Measurements from ENCODE around the gene FARSB. TPM values are rescaled to one million over a fixed set of nuclear protein-coding genes. Genes with fewer than 3 reads are reported as not detected.

The FARSB gene
- total RNA-seq, 2 donors from 2014 or later = 23.2 to 48.6 TPM

DNA sequence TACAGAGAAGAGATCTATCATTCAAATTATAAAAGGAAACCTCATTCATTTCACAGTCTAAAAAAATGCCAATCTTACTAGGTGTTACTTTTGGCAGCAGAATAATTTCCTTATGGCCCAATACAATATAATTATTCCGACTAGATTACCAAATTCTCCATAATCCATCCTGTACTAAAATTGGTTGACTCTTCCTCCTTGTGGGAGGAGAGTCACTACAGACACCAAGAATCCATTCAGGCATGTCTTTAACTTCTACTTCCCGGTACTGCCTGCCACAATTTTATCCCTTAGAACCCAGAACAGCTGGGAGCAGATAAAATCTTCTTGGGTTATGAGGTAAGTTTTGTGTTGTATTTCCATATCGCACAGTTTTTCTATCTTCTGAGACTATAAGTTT lies 9.9 kb downstream of the FARSB start:
- no peak overlapping the region for H3K27ac Mint-ChIP-seq
- H3K9me3 Mint-ChIP-seq = no peaks in the 10 kb centered on the region
- H3K4me3 Mint-ChIP-seq = no peak overlapping the region
- peaks cover 24% of the 10 kb centered on the region for H3K4me1 Mint-ChIP-seq
- H3K36me3 Mint-ChIP-seq (ENCODE audit: low read depth) = peaks cover 93% of the 10 kb centered on the region
- no peaks in the 10 kb centered on the region for H3K27me3 Mint-ChIP-seq
- no peak for ATAC-seq (replicated peaks)

DNA sequence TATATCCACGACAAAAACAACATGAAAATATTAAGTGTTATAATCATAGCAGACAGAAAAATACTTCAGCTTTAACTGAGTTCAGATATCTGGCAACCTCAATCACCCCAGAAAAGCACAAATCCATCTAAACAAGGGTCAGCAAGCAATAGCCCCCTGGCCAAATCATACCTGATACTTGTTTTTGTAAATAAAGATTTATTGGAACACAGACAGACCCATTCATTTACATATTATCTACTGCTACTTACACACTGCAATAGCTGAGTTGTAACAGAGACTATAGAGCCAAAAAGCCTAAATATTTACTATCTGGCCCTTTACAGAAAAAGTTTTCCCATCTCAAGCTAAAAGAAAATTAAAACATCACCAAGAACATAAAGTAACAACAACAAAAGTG lies 12.8 kb downstream of the FARSB start:
- peaks cover 99% of the 10 kb centered on the region for H3K36me3 Mint-ChIP-seq (ENCODE audit: low read depth)
- no peak for ATAC-seq (replicated peaks)
- no peaks in the 10 kb centered on the region for H3K27me3 Mint-ChIP-seq
- peaks cover 14% of the 10 kb centered on the region for H3K4me1 Mint-ChIP-seq
- H3K27ac Mint-ChIP-seq = no peak overlapping the region
- no peaks in the 10 kb centered on the region for H3K9me3 Mint-ChIP-seq
- no peak overlapping the region for H3K4me3 Mint-ChIP-seq

DNA sequence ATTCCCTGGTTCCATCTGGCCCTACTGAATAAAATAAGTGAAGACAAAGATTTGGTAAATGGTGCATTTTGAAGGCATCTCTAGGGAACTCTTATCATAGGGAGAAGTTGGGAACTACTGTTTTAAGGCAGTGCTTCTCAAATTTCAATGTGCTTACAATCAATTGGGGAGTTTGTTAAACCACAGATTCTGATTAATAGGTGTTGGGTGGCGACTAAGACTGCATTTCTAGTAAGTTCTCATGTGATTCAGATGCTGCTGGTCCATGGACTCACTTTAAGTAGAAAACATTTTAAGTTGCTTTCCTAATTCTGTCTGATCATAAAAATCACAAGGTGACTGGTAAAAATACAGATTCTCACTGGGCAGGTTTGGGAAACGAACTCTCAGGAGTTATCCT lies 14.6 kb downstream of the FARSB start:
- Mint-ChIP-seq H3K27ac (no peak overlapping the region), H3K4me3 (no peak overlapping the region), H3K9me3 (no peaks in the 10 kb centered on the region), H3K27me3 (no peaks in the 10 kb centered on the region), H3K36me3 (ENCODE audit: low read depth) (peaks cover 99% of the 10 kb centered on the region), H3K4me1 (peaks cover 25% of the 10 kb centered on the region)
- ATAC-seq (replicated peaks) = no peak

GRCh38 chr2:222637067-222637466 lies 18.8 kb downstream of the FARSB start:
- Mint-ChIP-seq H3K4me3 (no peak overlapping the region), H3K9me3 (no peaks in the 10 kb centered on the region), H3K4me1 (peaks cover 15% of the 10 kb centered on the region), H3K27me3 (no peaks in the 10 kb centered on the region), H3K36me3 (ENCODE audit: low read depth) (peaks cover 99% of the 10 kb centered on the region), H3K27ac (no peak overlapping the region)
- no peak for ATAC-seq (replicated peaks)

DNA sequence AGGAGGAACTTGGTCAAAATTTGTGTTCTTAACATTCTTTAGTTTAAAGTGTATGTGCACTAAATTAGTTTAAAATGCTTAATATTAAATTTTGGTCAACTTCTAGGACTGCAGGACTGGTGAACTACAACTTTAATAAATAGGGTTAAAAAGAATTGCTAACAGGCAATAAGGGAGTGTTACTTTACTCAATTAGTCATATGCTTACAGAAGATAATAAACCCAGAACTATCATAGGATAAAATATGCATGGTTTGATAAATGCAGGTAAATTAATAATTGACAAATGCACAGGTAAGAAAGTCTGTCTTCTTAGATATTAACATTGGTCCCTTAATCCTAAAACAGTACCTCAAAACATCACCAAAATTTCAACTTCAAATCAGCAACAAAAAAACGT lies 20.6 kb downstream of the FARSB start:
- Mint-ChIP-seq H3K36me3 (ENCODE audit: low read depth) (peaks cover 100% of the 10 kb centered on the region), H3K4me3 (no peak overlapping the region), H3K4me1 (peaks cover 11% of the 10 kb centered on the region), H3K9me3 (no peaks in the 10 kb centered on the region), H3K27ac (no peak overlapping the region), H3K27me3 (no peaks in the 10 kb centered on the region)
- no peak for ATAC-seq (replicated peaks)

- no peaks in the 10 kb centered on the region for H3K9me3 Mint-ChIP-seq
- ATAC-seq (replicated peaks) = no peak
- peaks cover 98% of the 10 kb centered on the region for H3K36me3 Mint-ChIP-seq (ENCODE audit: low read depth)
- no peaks in the 10 kb centered on the region for H3K4me1 Mint-ChIP-seq
- no peak overlapping the region for H3K4me3 Mint-ChIP-seq
- H3K27me3 Mint-ChIP-seq = no peaks in the 10 kb centered on the region
- no peak overlapping the region for H3K27ac Mint-ChIP-seq
Measured at GRCh38 chr2:222627764-222628163, 28.1 kb downstream of the FARSB start.

GRCh38 chr2:222623756-222624309 lies 32.1 kb downstream of the FARSB start:
- H3K4me1 Mint-ChIP-seq = no peaks in the 10 kb centered on the region
- peaks cover 98% of the 10 kb centered on the region for H3K36me3 Mint-ChIP-seq (ENCODE audit: low read depth)
- no peak for ATAC-seq (replicated peaks)
- H3K4me3 Mint-ChIP-seq = no peak overlapping the region
- no peaks in the 10 kb centered on the region for H3K27me3 Mint-ChIP-seq
- H3K27ac Mint-ChIP-seq = no peak overlapping the region
- H3K9me3 Mint-ChIP-seq = no peaks in the 10 kb centered on the region

- no peak for ATAC-seq (replicated peaks)
- Mint-ChIP-seq H3K4me1 (no peaks in the 10 kb centered on the region), H3K27ac (no peak overlapping the region), H3K4me3 (no peak overlapping the region), H3K9me3 (no peaks in the 10 kb centered on the region), H3K36me3 (ENCODE audit: low read depth) (peaks cover 97% of the 10 kb centered on the region), H3K27me3 (no peaks in the 10 kb centered on the region)
Measured at GRCh38 chr2:222622910-222623309, 33.0 kb downstream of the FARSB start.

GRCh38 chr2:222621893-222622292 lies 34.0 kb downstream of the FARSB start:
- H3K27ac Mint-ChIP-seq = no peak overlapping the region
- no peak overlapping the region for H3K4me3 Mint-ChIP-seq
- no peaks in the 10 kb centered on the region for H3K27me3 Mint-ChIP-seq
- H3K36me3 Mint-ChIP-seq (ENCODE audit: low read depth) = peaks cover 95% of the 10 kb centered on the region
- H3K9me3 Mint-ChIP-seq = no peaks in the 10 kb centered on the region
- ATAC-seq (replicated peaks) = no peak
- H3K4me1 Mint-ChIP-seq = no peaks in the 10 kb centered on the region

GRCh38 chr2:222615320-222615719 lies 40.6 kb downstream of the FARSB start:
- Mint-ChIP-seq H3K36me3 (ENCODE audit: low read depth) (peaks cover 87% of the 10 kb centered on the region), H3K4me3 (no peak overlapping the region), H3K9me3 (no peaks in the 10 kb centered on the region), H3K27me3 (no peaks in the 10 kb centered on the region), H3K4me1 (no peaks in the 10 kb centered on the region), H3K27ac (no peak overlapping the region)
- ATAC-seq (replicated peaks) = no peak

GRCh38 chr2:222613715-222614331 lies 42.1 kb downstream of the FARSB start:
- peaks cover 85% of the 10 kb centered on the region for H3K36me3 Mint-ChIP-seq (ENCODE audit: low read depth)
- H3K9me3 Mint-ChIP-seq = no peaks in the 10 kb centered on the region
- no peaks in the 10 kb centered on the region for H3K27me3 Mint-ChIP-seq
- H3K4me3 Mint-ChIP-seq = no peak overlapping the region
- H3K27ac Mint-ChIP-seq = no peak overlapping the region
- ATAC-seq (replicated peaks) = peak; percentile 42
- no peaks in the 10 kb centered on the region for H3K4me1 Mint-ChIP-seq

DNA sequence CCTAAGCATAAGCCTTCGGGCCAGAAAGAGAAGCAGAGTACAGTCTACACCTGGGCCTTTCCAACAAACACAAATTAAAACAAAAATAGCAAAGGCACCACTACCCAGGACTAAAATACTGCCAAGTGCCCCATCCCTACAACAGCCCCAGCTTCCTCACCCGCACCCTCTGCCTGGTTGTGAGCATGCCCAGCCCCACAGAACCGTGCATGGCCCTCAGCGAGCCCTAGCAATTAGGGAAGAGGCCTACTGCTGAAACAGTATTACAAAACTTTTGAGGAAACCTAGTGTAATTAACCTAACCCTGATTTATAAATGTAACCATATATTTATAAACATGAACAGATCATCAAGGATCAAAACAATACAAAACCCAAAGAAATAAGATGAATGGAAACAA lies 44.2 kb downstream of the FARSB start:
- Mint-ChIP-seq H3K4me1 (no peaks in the 10 kb centered on the region), H3K9me3 (no peaks in the 10 kb centered on the region), H3K27me3 (no peaks in the 10 kb centered on the region), H3K4me3 (no peak overlapping the region), H3K27ac (no peak overlapping the region), H3K36me3 (ENCODE audit: low read depth) (peaks cover 90% of the 10 kb centered on the region)
- no peak for ATAC-seq (replicated peaks)

DNA sequence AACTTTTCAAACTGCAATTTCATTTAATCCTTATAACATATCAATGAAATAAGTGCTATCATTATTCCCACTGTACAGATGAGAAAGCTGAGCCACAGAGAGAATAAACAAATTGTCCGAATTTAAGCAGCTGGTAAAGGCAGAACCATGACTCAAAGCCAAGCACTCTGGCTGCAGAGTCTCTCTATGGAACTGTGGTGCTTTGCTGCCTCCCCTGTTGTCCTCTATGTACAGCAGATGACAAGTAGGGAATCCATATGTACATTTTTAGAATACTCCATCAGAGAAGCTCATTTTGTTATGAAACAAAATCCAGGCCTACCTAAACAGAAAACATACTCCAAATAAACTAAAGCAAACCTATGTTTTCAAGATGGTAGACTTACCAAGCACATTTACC lies 45.1 kb downstream of the FARSB start:
- no peaks in the 10 kb centered on the region for H3K9me3 Mint-ChIP-seq
- no peak overlapping the region for H3K4me3 Mint-ChIP-seq
- H3K36me3 Mint-ChIP-seq (ENCODE audit: low read depth) = peaks cover 90% of the 10 kb centered on the region
- H3K27me3 Mint-ChIP-seq = no peaks in the 10 kb centered on the region
- no peak for ATAC-seq (replicated peaks)
- H3K4me1 Mint-ChIP-seq = no peaks in the 10 kb centered on the region
- no peak overlapping the region for H3K27ac Mint-ChIP-seq

DNA sequence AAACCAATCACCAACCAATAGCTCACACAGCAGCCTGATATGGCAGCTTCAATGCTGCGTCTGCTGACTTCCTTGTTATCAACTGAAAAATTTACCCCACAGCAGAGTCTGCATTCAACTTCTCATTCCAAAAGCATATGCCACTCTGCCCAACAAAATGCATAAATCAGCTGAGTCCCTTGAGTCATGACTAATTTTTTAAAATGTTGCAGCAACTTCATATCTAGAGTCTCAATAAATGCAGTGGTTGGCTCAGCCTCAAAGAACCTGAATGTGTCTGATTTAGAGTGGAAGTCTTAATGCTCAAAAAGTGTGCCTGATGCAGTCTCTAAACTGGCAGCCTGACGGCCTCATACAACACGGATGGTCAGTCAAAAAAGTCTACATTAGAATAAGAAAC lies 46.5 kb downstream of the FARSB start:
- no peaks in the 10 kb centered on the region for H3K9me3 Mint-ChIP-seq
- ATAC-seq (replicated peaks) = no peak
- H3K4me1 Mint-ChIP-seq = no peaks in the 10 kb centered on the region
- no peak overlapping the region for H3K4me3 Mint-ChIP-seq
- peaks cover 91% of the 10 kb centered on the region for H3K36me3 Mint-ChIP-seq (ENCODE audit: low read depth)
- H3K27me3 Mint-ChIP-seq = no peaks in the 10 kb centered on the region
- no peak overlapping the region for H3K27ac Mint-ChIP-seq

GRCh38 chr2:222608081-222608480 lies 47.8 kb downstream of the FARSB start:
- Mint-ChIP-seq H3K4me3 (no peak overlapping the region), H3K27me3 (no peaks in the 10 kb centered on the region), H3K4me1 (no peaks in the 10 kb centered on the region), H3K36me3 (ENCODE audit: low read depth) (peaks cover 90% of the 10 kb centered on the region), H3K27ac (no peak overlapping the region), H3K9me3 (no peaks in the 10 kb centered on the region)
- no peak for ATAC-seq (replicated peaks)

GRCh38 chr2:222606306-222606705 lies 49.6 kb downstream of the FARSB start:
- Mint-ChIP-seq H3K36me3 (ENCODE audit: low read depth) (peaks cover 81% of the 10 kb centered on the region), H3K27me3 (no peaks in the 10 kb centered on the region), H3K4me3 (no peak overlapping the region), H3K4me1 (no peaks in the 10 kb centered on the region), H3K27ac (no peak overlapping the region), H3K9me3 (no peaks in the 10 kb centered on the region)
- ATAC-seq (replicated peaks) = no peak

Data from activated T-helper 17 cell treated with anti-CD3 and anti-CD28 coated beads, Interleukin-2, amount 50 U/mL, for 72 hours (primary cell).